Peyer's patch (tissue), 4 donors: ENCODE results near the gene HOXC4. TPM values are rescaled to one million over a fixed set of nuclear protein-coding genes. Genes with fewer than 3 reads are reported as not detected.
A peak's percentile ranks its signal among the peaks of the same experiment; 100 is the strongest.

Experiments
- DNase-seq, 3 donors: peaks; one replicate each; pipeline ENCODE4 v3.0.0-alpha.2; 2017 to 2019
- H3K27ac ChIP-seq, 4 donors: fragments of 200-600 bp; sonication (generic); one replicate each; pipeline ENCODE4 v1.5.1; 2016 to 2019
- H3K27me3 ChIP-seq, 2 donors: fragments of 200-600 bp; sonication (generic); one replicate each; pipeline ENCODE4 v1.5.1; 2019
- H3K36me3 ChIP-seq, 3 donors: fragments of 200-600 bp; sonication (generic); one replicate each; pipeline ENCODE4 v1.5.1; 2016 to 2019
- H3K4me1 ChIP-seq, 4 donors: fragments of 200-600 bp; sonication (generic); one replicate each; pipeline ENCODE4 v1.5.1; 2016 to 2019
- H3K4me3 ChIP-seq, 4 donors: fragments of 200-600 bp; sonication (generic); 1 replicate in 3 of 4; 2 replicates in 1 of 4; pipeline ENCODE4 v1.5.1; 2016 to 2019; ENCODE audit warnings: mild to moderate bottlenecking in 1 of 4
- H3K9me3 ChIP-seq, 4 donors: fragments of 200-600 bp; sonication (generic); one replicate each; pipeline ENCODE4 v1.5.1; 2016 to 2019; ENCODE audit warnings: mild to moderate bottlenecking in 1 of 4
- CTCF ChIP-seq, 6 experiments: fragments of 450-650 bp in 4 of 6; fragments of 200-600 bp in 2 of 6; sonication (generic) in 1 of 6; IDR thresholded peaks; one replicate each; pipeline ENCODE4 v1.5.1; 2017 to 2019; ENCODE audit warnings: antibody characterized with exemption in 6 of 6, mild to moderate bottlenecking in 3 of 6, moderate library complexity in 1 of 6
- POLR2A ChIP-seq, 2 donors: fragments of 450-650 bp; IDR thresholded peaks; one replicate each; pipeline ENCODE4 v1.5.1; 2017; ENCODE audit warnings: antibody characterized with exemption in 2 of 2, mild to moderate bottlenecking in 2 of 2, moderate library complexity in 2 of 2
- total RNA-seq, 4 donors: library from RNA; depleted of rRNA; stranded (reverse); fragments of >200 nt; gene quantifications; one replicate each; pipeline ENCODE4 v1.1.0, GENCODE V29; 2016

Gene HOXC4
- total RNA-seq, 4 donors from 2014 or later: 1.1 to 8.3 (median 1.8) TPM

GRCh38 chr12:54024581-54025305, 28.9 kb upstream of the HOXC4 start:
- Histone ChIP-seq H3K4me1 (peaks cover 0 to 30% (median 0%) of the 10 kb centered on the region in 4 donors), H3K9me3 (no peaks in the 10 kb centered on the region), H3K27me3 (no peaks in the 10 kb centered on the region), H3K27ac (peak overlapping the region in 3 of 4 donors; percentile 63 to 94 (median 65)), H3K4me3 (peak overlapping the region in 1 of 4 donors; percentile 33), H3K36me3 (no peaks in the 10 kb centered on the region)
- TF ChIP-seq POLR2A (IDR thresholded peaks at IDR 0.05) (no peak), CTCF (IDR thresholded peaks at IDR 0.05) (no peak)
- no peak for DNase-seq

- Histone ChIP-seq H3K4me1 (peaks cover 0 to 30% (median 0%) of the 10 kb centered on the region in 4 donors), H3K9me3 (no peaks in the 10 kb centered on the region), H3K27me3 (peaks cover 0 to 3% of the 10 kb centered on the region in 2 donors), H3K27ac (peak overlapping the region in 3 of 4 donors; percentile 43 to 94 (median 47)), H3K36me3 (no peaks in the 10 kb centered on the region), H3K4me3 (peak overlapping the region in 1 of 4 donors; percentile 22)
- no peak for DNase-seq
- TF ChIP-seq POLR2A (IDR thresholded peaks at IDR 0.05): no peak
- no peak for TF ChIP-seq CTCF (IDR thresholded peaks at IDR 0.05)
These were observed 27.9 kb upstream of the HOXC4 start for GRCh38 chr12:54025499-54026405.

GRCh38 chr12:54026640-54027441, 26.8 kb upstream of the HOXC4 start:
- Histone ChIP-seq H3K9me3 (no peaks in the 10 kb centered on the region), H3K27ac (peak overlapping the region; percentile 40 to 94 (median 43)), H3K4me3 (peak overlapping the region in 1 of 4 donors; percentile 18), H3K4me1 (peaks cover 0 to 33% (median 0%) of the 10 kb centered on the region in 4 donors), H3K36me3 (no peaks in the 10 kb centered on the region), H3K27me3 (peaks cover 0 to 8% of the 10 kb centered on the region in 2 donors)
- DNase-seq: no peak
- TF ChIP-seq POLR2A (IDR thresholded peaks at IDR 0.05): no peak
- TF ChIP-seq CTCF (IDR thresholded peaks at IDR 0.05): no peak

- Histone ChIP-seq H3K27ac (peak overlapping the region; percentile 1 to 94 (median 32)), H3K4me1 (peaks cover 0 to 38% (median 0%) of the 10 kb centered on the region in 4 donors), H3K36me3 (no peaks in the 10 kb centered on the region), H3K4me3 (peak overlapping the region in 1 of 4 donors; percentile 48), H3K9me3 (no peaks in the 10 kb centered on the region), H3K27me3 (peaks cover 0 to 8% of the 10 kb centered on the region in 2 donors)
- DNase-seq: no peak
- no peak for TF ChIP-seq CTCF (IDR thresholded peaks at IDR 0.05)
- no peak for TF ChIP-seq POLR2A (IDR thresholded peaks at IDR 0.05)
These were observed 26.2 kb upstream of the HOXC4 start for GRCh38 chr12:54027442-54027786.
